NCI-H1092 (cell line): ENCODE results near the gene PHLDB3.

Source experiments
- DNase-seq: peaks from one replicate; lab custom pipeline; 2025; lab: John Stamatoyannopoulos, UW

Gene PHLDB3

DNA sequence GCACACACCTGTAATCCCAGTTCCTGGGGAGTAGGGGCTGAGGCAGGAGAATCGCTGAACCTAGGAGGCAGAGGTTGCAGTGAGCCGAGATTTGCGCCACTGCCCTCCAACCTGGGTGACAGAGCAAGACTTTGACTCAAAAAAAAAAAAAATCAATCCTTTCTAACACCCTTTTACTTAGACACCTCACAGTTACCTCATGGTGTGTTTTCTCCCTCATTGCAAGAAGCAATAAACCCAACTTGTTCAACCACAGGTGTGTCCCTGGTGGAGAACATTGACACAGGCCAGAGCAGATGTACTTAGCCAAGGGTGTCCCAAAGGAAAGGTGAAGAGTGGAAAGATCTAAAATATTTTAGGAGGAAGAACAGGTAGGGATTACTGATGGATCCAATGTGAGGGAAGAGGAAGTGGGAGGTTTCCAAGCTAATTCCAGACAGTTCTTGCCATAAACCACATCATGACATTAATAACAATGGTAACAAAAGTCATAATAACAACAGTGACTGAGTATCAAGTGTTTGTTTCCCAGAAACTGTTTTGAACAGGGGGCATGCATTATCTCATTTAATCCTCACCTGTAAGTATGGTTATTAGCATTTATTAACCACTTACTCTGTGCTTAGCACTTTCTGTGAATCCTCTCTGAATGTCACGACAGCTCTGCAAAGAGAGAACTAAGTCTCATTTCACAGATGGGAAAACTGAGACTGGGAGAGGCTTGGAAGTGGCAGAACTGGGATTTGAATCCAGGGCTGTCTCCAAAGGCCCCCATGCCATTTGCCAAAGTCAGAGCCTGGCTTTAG is 36.0 kb downstream of the PHLDB3 start:
- DNase-seq: no peak

- no peak for DNase-seq
Observed at GRCh38 chr19:43467730-43468129, 36.8 kb downstream of the PHLDB3 start.

- DNase-seq: no peak
Observed at GRCh38 chr19:43467276-43467675, 37.3 kb downstream of the PHLDB3 start.

- no peak for DNase-seq
Observed at GRCh38 chr19:43466793-43467192, 37.8 kb downstream of the PHLDB3 start.

GRCh38 chr19:43465468-43466120 is 39.0 kb downstream of the PHLDB3 start, which contains the start of gene LYPD3:
Gene LYPD3, minus strand, starts transcription at chr19:43465608. Its CDS starts 37 bp downstream, at chr19:43465571.
- DNase-seq: no peak

GRCh38 chr19:43464134-43464775 is 40.3 kb downstream of the PHLDB3 start:
- DNase-seq: peak; percentile 8

DNA sequence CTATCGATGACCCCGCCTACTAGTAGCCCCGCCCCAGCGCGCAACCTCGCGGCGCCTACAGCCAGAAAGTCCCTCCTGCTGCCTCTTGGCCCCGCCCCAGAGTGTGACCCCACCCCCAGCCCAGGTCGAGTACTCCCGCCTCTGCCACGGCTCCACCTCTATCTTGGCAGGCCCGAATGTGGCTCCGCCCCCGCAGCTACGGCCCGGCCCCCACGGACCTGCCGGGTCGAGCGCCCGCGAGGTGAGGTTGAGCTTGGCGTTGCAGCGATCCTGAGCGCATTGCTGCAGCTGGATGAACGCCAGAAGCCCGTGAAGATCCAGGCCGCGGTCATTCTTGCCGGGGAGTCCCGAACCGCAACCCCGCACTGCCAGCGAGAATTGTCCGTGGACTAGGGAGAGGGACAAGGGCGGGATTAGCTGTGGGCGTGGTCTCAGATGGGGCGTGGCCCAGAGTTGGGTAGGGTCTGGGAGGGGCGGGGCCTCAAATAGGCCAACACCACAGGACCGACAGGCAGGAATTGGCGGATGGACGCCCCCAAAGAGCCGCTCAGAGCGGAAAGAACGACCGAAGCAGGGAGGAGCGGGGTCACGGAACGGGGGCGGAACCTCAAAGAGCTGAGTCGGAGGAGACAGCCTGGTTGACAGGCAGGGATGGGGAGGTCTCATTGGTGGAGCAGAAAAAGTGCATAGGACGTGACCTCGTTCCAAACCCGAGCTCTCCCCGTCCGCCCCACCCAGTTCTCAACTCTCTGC is 41.0 kb downstream of the PHLDB3 start:
- peak; percentile 77 for DNase-seq

DNA sequence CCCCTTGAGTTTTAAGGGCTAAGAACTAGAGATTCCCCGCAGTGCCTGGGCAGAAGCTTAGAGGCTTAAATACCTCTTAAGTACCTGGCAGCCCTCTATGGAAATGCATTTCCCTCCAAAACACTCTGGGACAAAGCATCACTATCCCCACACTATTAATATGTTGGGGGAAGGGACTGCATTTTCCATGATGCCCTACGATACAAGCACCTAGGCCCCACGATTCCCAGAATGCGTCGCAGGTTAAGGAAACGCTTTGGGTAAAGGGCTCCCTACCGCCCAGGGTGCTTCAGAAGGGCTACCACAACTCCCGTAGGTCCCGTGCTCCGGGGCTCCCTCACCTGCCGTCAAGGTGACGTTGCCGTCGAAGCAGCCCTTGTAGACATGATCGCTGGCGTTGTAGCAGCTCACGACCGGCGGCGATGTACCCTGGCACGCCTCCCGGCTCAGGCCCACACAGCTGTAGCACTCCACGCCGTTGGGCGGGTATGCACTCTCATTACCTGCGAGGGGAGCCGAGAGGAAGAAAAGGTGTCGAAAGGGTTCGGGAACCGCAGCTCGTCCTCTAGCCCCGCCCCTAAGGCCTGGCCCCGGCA is 41.7 kb downstream of the PHLDB3 start:
- DNase-seq: peak; percentile 11

DNA sequence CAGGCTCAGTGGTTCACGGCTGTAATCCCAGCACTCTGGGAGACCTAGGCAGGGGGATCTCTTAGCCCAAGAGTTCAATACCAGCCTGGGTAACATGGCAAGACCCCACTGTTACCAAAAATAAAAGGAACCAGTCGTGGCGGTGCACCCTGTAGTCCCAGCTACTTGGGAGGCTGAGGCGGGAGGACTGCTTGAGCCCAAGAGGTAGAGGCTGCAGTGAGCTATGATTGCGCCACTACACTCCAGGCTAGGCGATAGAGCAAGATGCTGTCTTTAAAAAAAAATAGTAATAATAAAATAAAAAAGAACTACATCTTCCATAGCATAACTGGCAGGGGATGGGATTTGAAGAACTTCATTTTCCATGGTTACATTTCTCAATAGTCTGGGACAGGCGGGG is 42.2 kb downstream of the PHLDB3 start:
- no peak for DNase-seq

- DNase-seq: no peak
Observed at GRCh38 chr19:43461303-43461702, 43.2 kb downstream of the PHLDB3 start.

GRCh38 chr19:43460362-43461016 is 44.1 kb downstream of the PHLDB3 start:
- DNase-seq: no peak

- no peak for DNase-seq
Observed at GRCh38 chr19:43457809-43458208, 46.7 kb downstream of the PHLDB3 start.

DNA sequence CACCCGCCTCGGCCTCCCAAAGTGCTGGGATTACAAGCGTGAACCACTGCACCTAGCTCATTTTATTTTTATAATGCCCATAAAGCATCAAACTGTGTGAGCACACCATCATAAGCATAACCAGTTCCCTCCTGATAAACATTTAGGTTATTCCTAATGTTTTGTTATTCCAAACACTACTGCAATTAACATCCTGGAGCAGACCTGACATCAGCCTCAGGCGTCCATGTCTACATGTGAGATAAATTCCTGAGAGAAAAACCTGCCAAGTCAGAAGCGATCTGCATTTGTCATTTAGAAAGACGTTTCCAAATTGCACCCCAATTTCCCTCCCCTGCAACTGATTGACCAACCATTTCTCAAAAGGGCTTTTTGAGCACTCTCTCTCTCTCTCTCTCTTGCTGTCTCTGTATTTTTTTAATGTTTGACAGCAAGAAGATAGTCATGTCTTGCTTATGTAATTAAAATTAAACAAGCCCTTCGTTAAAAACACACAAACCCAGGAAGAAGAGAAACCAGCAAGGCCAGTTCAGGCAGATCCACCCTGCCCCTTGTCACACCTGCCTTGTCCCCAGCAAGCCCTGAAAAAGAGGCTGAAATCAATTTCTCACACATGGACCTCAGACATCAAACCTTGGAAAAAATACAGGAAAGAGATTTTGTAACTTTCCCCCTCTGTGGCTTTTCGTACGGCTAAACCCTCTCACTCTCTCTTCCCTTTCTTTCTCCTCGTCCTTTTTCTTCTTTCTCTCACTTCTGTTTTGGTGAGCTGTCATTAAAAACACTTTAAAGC is 49.0 kb downstream of the PHLDB3 start:
- DNase-seq: no peak

DNA sequence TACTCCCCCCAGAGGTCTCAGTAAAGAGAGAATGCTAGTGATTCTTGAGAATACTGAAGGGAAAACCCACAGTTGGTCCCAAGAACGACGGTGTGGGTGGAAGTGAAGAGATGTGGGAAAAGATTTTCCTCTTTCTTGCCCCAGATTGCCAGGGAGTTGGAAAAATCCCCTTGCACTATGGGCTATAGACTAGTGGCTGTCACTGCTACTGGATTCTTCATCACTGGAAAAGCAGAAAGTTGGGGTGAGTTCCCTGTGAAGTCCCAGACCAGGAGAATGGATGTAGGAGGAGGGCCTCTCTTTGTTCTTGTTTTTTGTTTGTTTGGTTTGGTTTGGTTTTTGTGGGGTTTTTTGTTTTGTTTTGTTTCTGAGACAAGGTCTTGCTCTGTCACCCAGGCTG is 50.5 kb downstream of the PHLDB3 start:
- DNase-seq: no peak

DNA sequence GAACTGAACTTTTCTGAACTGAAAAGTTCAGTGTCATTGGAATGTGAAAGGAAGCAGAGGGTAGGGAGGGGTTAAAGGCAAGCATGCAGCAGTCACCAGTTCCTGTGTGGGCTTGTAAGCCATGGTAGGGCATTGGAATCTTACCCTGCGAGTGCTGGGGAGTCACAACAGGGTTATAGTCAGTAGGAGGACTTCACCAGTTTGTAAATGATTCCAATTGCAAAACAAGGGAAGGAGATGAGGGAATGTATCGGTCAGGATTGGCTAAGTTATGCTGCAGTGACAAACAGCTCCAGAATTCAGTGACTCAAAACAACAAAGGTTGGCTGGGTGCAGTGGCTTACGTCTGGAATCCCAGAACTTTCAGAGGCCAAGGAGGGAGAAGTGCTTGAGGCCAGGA is 52.0 kb downstream of the PHLDB3 start:
- DNase-seq: no peak

DNA sequence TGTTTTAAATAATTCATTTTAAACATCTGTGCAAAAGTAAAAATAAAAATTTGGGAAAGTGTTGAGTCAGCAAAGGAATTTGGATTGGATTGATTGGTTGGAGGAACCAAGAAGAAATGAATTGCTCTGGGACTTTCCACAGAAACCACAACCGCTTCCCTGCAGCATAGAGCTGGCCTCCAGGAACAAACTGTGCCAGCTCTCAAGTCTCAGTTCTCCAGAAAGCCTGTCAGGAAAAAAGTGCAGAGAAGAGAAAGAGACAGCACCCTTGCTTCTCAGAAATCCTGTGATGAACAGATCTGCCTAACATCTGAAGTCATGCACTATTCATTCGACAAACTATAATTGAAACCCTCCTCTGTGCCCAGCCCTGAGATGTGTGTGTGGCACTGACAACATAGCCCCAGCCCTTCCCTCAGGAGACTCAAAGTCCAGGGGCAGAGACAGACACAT is 54.0 kb downstream of the PHLDB3 start:
- DNase-seq: no peak

DNA sequence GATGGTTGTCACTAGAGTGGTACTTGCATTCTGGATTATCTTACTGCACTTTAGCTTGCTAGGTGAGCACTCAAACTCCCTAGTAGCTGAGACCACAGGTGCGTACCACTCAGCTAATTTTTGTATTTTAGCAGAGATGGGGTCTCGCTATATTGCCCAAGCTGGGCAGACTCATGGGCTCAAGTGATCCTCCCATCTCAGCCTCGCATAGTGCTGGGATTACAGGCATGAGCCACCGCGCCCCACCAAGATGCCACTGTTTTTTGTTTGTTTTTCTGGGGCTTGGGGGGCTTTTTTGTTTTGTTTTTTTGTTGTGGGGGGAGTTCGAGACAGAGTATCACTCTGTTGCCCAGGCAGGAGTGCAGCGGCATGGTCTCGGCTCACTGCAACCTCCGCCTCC is 56.9 kb downstream of the PHLDB3 start:
- DNase-seq: no peak

GRCh38 chr19:43446746-43447489 is 57.6 kb downstream of the PHLDB3 start:
- peak; percentile 35 for DNase-seq

- no peak for DNase-seq
Observed at GRCh38 chr19:43445426-43445825, 59.1 kb downstream of the PHLDB3 start.
